SU-DHL-6 (cell line): Measurements from ENCODE around the gene TMA16.

Source experiments
- EZH2phosphoT487 ChIP-seq: fragments of 200-600 bp; sonication (generic), shearing (Covaris generic); conservative IDR thresholded peaks from 2 replicates; pipeline ENCODE4 v1.6.1; 2018; ENCODE audit warnings: mild to moderate bottlenecking, antibody characterized with exemption, low read length, moderate library complexity, mixed read lengths
- TF ChIP-seq, protein P1 (sequence below): fragments of 200-600 bp; sonication (generic); IDR thresholded peaks from one replicate; pipeline ENCODE4 v1.5.1; 2017; ENCODE audit warnings: antibody characterized with exemption, mild to moderate bottlenecking, low read length, moderate library complexity; ENCODE audit not compliant: insufficient read depth, poor library complexity, severe bottlenecking

- TF ChIP-seq, protein P1, sequence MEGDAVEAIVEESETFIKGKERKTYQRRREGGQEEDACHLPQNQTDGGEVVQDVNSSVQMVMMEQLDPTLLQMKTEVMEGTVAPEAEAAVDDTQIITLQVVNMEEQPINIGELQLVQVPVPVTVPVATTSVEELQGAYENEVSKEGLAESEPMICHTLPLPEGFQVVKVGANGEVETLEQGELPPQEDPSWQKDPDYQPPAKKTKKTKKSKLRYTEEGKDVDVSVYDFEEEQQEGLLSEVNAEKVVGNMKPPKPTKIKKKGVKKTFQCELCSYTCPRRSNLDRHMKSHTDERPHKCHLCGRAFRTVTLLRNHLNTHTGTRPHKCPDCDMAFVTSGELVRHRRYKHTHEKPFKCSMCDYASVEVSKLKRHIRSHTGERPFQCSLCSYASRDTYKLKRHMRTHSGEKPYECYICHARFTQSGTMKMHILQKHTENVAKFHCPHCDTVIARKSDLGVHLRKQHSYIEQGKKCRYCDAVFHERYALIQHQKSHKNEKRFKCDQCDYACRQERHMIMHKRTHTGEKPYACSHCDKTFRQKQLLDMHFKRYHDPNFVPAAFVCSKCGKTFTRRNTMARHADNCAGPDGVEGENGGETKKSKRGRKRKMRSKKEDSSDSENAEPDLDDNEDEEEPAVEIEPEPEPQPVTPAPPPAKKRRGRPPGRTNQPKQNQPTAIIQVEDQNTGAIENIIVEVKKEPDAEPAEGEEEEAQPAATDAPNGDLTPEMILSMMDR = no peak
- no peak for TF ChIP-seq EZH2phosphoT487
Measured at GRCh38 chr4:163540977-163541376, 46.5 kb downstream of the TMA16 start.
